Astrocyte (in vitro differentiated cells and primary cell): ENCODE results near the gene ZFHX3. TPM values are rescaled to one million over a fixed set of nuclear protein-coding genes. Genes with fewer than 3 reads are reported as not detected.

Experiments
- DNase-seq: peaks from one replicate; pipeline ENCODE4 v3.0.0-alpha.2; 2010; ENCODE audit warnings: low read depth
- FAIRE-seq: peaks from 2 replicates; lab custom pipeline; 2011; peaks lifted over from hg19 to GRCh38; lab: Jason Lieb, UNC
- H2AFZ ChIP-seq: 2 replicates; pipeline ENCODE4 v1.6.0; 2012; ENCODE audit warnings: low read depth, low read length, inconsistent platforms
- H3K27ac ChIP-seq: 2 replicates; pipeline ENCODE4 v1.5.1; 2011; ENCODE audit warnings: low read depth, low read length, inconsistent platforms
- H3K27me3 ChIP-seq: 2 replicates; pipeline ENCODE4 v1.6.0; 2011; ENCODE audit warnings: low read length, inconsistent platforms; ENCODE audit not compliant: insufficient read depth
- H3K36me3 ChIP-seq: 2 replicates; pipeline ENCODE4 v1.5.1; 2011; ENCODE audit warnings: low read length, inconsistent platforms; ENCODE audit not compliant: insufficient read depth
- H3K4me1 ChIP-seq: 2 replicates; pipeline ENCODE4 v1.5.1; 2011; ENCODE audit warnings: low read length, inconsistent platforms; ENCODE audit not compliant: insufficient read depth
- H3K4me2 ChIP-seq: 2 replicates; pipeline ENCODE4 v1.6.0; 2012; ENCODE audit warnings: low read length, inconsistent platforms
- H3K4me3 ChIP-seq: 2 replicates; pipeline ENCODE4 v1.5.1; 2011; ENCODE audit warnings: low read depth, mild to moderate bottlenecking, low read length, inconsistent platforms; ENCODE audit not compliant: insufficient read depth
- H3K79me2 ChIP-seq: 2 replicates; pipeline ENCODE4 v1.6.0; 2012; ENCODE audit warnings: mild to moderate bottlenecking, low read length, inconsistent platforms; ENCODE audit not compliant: insufficient read depth
- H3K9ac ChIP-seq: 2 replicates; pipeline ENCODE4 v1.6.0; 2012; ENCODE audit warnings: mild to moderate bottlenecking, low read length, inconsistent platforms
- H3K9me3 ChIP-seq: 2 replicates; pipeline ENCODE4 v1.5.1; 2012; ENCODE audit warnings: low read depth, mild to moderate bottlenecking, low read length, inconsistent platforms; ENCODE audit not compliant: insufficient read depth
- H4K20me1 ChIP-seq: 2 replicates; pipeline ENCODE4 v1.6.0; 2012; ENCODE audit warnings: low read length, inconsistent platforms; ENCODE audit not compliant: insufficient read depth
- H3K27ac Mint-ChIP-seq: one replicate; pipeline ENCODE4 v1.8.0; 2021; ENCODE audit warnings: mild to moderate bottlenecking, mixed read lengths; ENCODE audit not compliant: unreplicated experiment
- H3K27me3 Mint-ChIP-seq: one replicate; pipeline ENCODE4 v1.8.0; 2021; ENCODE audit warnings: low read depth, mixed read lengths; ENCODE audit not compliant: unreplicated experiment
- H3K36me3 Mint-ChIP-seq: one replicate; pipeline ENCODE4 v1.8.0; 2021; ENCODE audit warnings: low read depth, mixed read lengths; ENCODE audit not compliant: unreplicated experiment
- H3K4me1 Mint-ChIP-seq: one replicate; pipeline ENCODE4 v1.8.0; 2021; ENCODE audit warnings: low read depth, mixed read lengths; ENCODE audit not compliant: unreplicated experiment
- H3K4me3 Mint-ChIP-seq: one replicate; pipeline ENCODE4 v1.8.0; 2021; ENCODE audit warnings: mild to moderate bottlenecking, moderate library complexity, mixed read lengths; ENCODE audit not compliant: unreplicated experiment
- H3K9me3 Mint-ChIP-seq: one replicate; pipeline ENCODE4 v1.8.0; 2021; ENCODE audit warnings: mild to moderate bottlenecking, mixed read lengths; ENCODE audit not compliant: unreplicated experiment
- EZH2 ChIP-seq: IDR thresholded peaks from 2 replicates; pipeline ENCODE4 v1.6.1; 2012; ENCODE audit warnings: mild to moderate bottlenecking, low read length, inconsistent platforms; ENCODE audit not compliant: insufficient read depth
- total RNA-seq: library from RNA; stranded (reverse); gene quantifications from 2 replicates; pipeline ENCODE4 v1.2.1, GENCODE V29; 2021
- TF ChIP-seq, protein P1 (sequence below): IDR thresholded peaks from 2 replicates; pipeline ENCODE4 v1.5.1; 2011; ENCODE audit warnings: low read depth, mild to moderate bottlenecking, inconsistent platforms, low read length, moderate library complexity; ENCODE audit not compliant: insufficient read depth

The ZFHX3 gene
- total RNA-seq, 1 donor from 2014 or later = 19.7 TPM

- H3K27me3 Mint-ChIP-seq = no peaks in the 10 kb centered on the region
- H3K4me1 Mint-ChIP-seq = peaks cover 10% of the 10 kb centered on the region
- H3K79me2 ChIP-seq = no peaks in the 10 kb centered on the region
- H3K9me3 ChIP-seq = no peaks in the 10 kb centered on the region
- no peak overlapping the region for H3K4me3 Mint-ChIP-seq
- H3K27ac ChIP-seq = no peak overlapping the region
- no peak for DNase-seq
- no peaks in the 10 kb centered on the region for H4K20me1 ChIP-seq
- H3K27me3 ChIP-seq = no peaks in the 10 kb centered on the region
- no peak overlapping the region for H2AFZ ChIP-seq
- no peak overlapping the region for H3K9ac ChIP-seq
- H3K9me3 Mint-ChIP-seq = no peaks in the 10 kb centered on the region
- no peak overlapping the region for H3K4me2 ChIP-seq
- no peak for FAIRE-seq
- H3K36me3 Mint-ChIP-seq = no peaks in the 10 kb centered on the region
- TF ChIP-seq, protein P1, sequence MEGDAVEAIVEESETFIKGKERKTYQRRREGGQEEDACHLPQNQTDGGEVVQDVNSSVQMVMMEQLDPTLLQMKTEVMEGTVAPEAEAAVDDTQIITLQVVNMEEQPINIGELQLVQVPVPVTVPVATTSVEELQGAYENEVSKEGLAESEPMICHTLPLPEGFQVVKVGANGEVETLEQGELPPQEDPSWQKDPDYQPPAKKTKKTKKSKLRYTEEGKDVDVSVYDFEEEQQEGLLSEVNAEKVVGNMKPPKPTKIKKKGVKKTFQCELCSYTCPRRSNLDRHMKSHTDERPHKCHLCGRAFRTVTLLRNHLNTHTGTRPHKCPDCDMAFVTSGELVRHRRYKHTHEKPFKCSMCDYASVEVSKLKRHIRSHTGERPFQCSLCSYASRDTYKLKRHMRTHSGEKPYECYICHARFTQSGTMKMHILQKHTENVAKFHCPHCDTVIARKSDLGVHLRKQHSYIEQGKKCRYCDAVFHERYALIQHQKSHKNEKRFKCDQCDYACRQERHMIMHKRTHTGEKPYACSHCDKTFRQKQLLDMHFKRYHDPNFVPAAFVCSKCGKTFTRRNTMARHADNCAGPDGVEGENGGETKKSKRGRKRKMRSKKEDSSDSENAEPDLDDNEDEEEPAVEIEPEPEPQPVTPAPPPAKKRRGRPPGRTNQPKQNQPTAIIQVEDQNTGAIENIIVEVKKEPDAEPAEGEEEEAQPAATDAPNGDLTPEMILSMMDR = no peak
- no peak for TF ChIP-seq EZH2
- no peak overlapping the region for H3K4me3 ChIP-seq
- no peaks in the 10 kb centered on the region for H3K4me1 ChIP-seq
- H3K27ac Mint-ChIP-seq = no peak overlapping the region
- no peaks in the 10 kb centered on the region for H3K36me3 ChIP-seq
These were observed 281.4 kb downstream of the ZFHX3 start for GRCh38 chr16:72766506-72766905.

DNA sequence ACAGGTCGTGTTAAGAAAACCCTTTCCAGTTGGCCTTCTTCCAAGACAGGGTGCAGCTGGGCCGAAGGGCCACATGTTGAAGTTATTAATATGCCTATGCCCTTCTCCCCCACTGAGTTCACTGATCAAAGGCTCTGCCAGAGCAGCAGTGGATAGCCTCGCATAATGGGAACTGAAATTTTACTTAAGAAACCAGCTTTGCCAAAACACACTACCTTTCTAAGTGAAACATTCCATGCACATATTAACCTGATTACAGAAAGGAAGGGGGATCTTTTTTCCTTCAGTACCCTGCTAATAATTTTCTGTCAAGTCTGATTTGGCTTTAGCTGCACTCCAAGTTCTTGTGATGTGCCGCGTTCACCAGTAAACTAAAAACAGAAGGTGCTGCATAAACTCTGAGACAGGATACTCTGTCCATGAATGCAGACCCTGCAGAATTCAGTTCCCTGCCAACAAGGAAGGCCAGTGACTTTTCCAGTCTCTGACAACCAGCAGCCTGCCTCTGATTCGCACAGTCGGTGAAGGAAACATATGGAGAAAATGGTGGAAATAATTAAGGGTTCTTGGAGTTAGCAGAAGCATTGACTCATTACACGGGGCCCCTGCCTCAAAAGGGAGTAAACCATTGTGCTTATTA lies 283.8 kb downstream of the ZFHX3 start:
- no peak overlapping the region for H3K27ac ChIP-seq
- Mint-ChIP-seq H3K9me3 (no peaks in the 10 kb centered on the region), H3K27ac (no peak overlapping the region), H3K4me3 (no peak overlapping the region), H3K27me3 (no peaks in the 10 kb centered on the region), H3K4me1 (peaks cover 14% of the 10 kb centered on the region), H3K36me3 (no peaks in the 10 kb centered on the region)
- TF ChIP-seq, protein P1 = no peak
- no peak for TF ChIP-seq EZH2
- H3K4me3 ChIP-seq = no peak overlapping the region
- H3K9ac ChIP-seq = no peak overlapping the region
- FAIRE-seq (no peak), DNase-seq (no peak)
- H2AFZ ChIP-seq = no peak overlapping the region
- H3K4me2 ChIP-seq = no peak overlapping the region
- no peaks in the 10 kb centered on the region for H4K20me1 ChIP-seq
- no peaks in the 10 kb centered on the region for H3K27me3 ChIP-seq
- H3K9me3 ChIP-seq = no peaks in the 10 kb centered on the region
- no peaks in the 10 kb centered on the region for H3K36me3 ChIP-seq
- no peaks in the 10 kb centered on the region for H3K79me2 ChIP-seq
- no peaks in the 10 kb centered on the region for H3K4me1 ChIP-seq

DNA sequence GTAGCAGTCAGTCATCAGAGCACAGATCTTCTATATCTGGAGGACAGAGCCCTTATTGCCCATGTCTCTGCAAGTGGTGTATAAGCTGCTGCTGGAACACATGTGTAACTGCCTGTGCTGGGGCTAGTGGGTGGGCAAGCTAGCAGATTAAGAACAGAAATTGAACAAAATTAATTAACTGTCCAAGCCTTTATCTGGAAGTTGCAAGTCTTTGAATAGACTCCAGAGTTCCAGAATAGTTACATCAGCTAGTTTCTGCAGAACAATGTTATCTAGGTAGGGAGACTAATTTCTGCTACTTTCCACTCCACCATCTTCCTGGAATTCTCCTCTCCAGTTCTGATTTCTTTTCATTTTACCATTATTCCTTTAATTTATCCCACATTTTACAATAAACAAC lies 287.3 kb downstream of the ZFHX3 start:
- no peaks in the 10 kb centered on the region for H3K27me3 ChIP-seq
- H2AFZ ChIP-seq = no peak overlapping the region
- DNase-seq (peak; percentile 64), FAIRE-seq (no peak)
- no peaks in the 10 kb centered on the region for H3K27me3 Mint-ChIP-seq
- no peaks in the 10 kb centered on the region for H3K79me2 ChIP-seq
- no peak overlapping the region for H3K4me3 ChIP-seq
- no peak overlapping the region for H3K4me2 ChIP-seq
- H3K36me3 Mint-ChIP-seq = no peaks in the 10 kb centered on the region
- peaks cover 14% of the 10 kb centered on the region for H3K4me1 Mint-ChIP-seq
- no peaks in the 10 kb centered on the region for H3K9me3 ChIP-seq
- no peak overlapping the region for H3K27ac Mint-ChIP-seq
- H4K20me1 ChIP-seq = no peaks in the 10 kb centered on the region
- H3K9ac ChIP-seq = no peak overlapping the region
- no peaks in the 10 kb centered on the region for H3K9me3 Mint-ChIP-seq
- H3K4me3 Mint-ChIP-seq = no peak overlapping the region
- no peaks in the 10 kb centered on the region for H3K4me1 ChIP-seq
- H3K27ac ChIP-seq = no peak overlapping the region
- TF ChIP-seq, protein P1 = no peak
- no peak for TF ChIP-seq EZH2
- H3K36me3 ChIP-seq = no peaks in the 10 kb centered on the region
